GM20000 (cell line): Measurements from ENCODE around the gene INTS14.

Experiments
- DNase-seq: peaks from one replicate; pipeline ENCODE4 v3.0.0; 2012; ENCODE audit warnings: low spot score
- TF ChIP-seq, protein P1 (sequence below): IDR thresholded peaks from 2 replicates; pipeline ENCODE4 v1.5.1; 2012; ENCODE audit warnings: mild to moderate bottlenecking, control low read depth; ENCODE audit errors: extremely low read depth, missing control alignments

INTS14 gene

GRCh38 chr15:65610871-65611718 lies at the start of gene INTS14:
INTS14 (minus strand) TSS chr15:65611131; CDS start chr15:65607380, 3,751 bp downstream.
- TF ChIP-seq, protein P1, sequence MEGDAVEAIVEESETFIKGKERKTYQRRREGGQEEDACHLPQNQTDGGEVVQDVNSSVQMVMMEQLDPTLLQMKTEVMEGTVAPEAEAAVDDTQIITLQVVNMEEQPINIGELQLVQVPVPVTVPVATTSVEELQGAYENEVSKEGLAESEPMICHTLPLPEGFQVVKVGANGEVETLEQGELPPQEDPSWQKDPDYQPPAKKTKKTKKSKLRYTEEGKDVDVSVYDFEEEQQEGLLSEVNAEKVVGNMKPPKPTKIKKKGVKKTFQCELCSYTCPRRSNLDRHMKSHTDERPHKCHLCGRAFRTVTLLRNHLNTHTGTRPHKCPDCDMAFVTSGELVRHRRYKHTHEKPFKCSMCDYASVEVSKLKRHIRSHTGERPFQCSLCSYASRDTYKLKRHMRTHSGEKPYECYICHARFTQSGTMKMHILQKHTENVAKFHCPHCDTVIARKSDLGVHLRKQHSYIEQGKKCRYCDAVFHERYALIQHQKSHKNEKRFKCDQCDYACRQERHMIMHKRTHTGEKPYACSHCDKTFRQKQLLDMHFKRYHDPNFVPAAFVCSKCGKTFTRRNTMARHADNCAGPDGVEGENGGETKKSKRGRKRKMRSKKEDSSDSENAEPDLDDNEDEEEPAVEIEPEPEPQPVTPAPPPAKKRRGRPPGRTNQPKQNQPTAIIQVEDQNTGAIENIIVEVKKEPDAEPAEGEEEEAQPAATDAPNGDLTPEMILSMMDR: peak; percentile 81
- peak; percentile 95 for DNase-seq

GRCh38 chr15:65659502-65660052 lies 48.6 kb upstream of the INTS14 start:
- TF ChIP-seq, protein P1: no peak
- no peak for DNase-seq

DNA sequence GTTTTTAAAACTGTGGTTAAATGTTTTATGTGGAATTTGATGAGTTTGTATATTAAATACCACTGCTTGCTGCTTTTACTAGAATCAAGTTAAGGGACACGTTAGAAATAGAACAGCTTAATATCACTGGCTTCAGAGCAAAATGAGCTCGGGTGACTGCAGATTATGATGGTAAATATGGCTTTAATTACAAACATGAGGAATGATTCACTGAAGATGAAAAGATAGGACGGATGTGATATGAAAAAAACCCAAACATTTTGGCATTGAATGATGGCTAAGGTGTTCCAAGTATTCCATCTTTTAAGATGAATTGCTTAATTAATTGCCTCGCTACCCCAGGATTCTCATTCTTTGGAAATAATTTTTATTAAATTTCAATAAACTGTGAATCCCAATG lies 44.5 kb upstream of the INTS14 start:
- TF ChIP-seq, protein P1: no peak
- no peak for DNase-seq

GRCh38 chr15:65655026-65655425 lies 44.1 kb upstream of the INTS14 start:
- no peak for DNase-seq
- TF ChIP-seq, protein P1: no peak

DNA sequence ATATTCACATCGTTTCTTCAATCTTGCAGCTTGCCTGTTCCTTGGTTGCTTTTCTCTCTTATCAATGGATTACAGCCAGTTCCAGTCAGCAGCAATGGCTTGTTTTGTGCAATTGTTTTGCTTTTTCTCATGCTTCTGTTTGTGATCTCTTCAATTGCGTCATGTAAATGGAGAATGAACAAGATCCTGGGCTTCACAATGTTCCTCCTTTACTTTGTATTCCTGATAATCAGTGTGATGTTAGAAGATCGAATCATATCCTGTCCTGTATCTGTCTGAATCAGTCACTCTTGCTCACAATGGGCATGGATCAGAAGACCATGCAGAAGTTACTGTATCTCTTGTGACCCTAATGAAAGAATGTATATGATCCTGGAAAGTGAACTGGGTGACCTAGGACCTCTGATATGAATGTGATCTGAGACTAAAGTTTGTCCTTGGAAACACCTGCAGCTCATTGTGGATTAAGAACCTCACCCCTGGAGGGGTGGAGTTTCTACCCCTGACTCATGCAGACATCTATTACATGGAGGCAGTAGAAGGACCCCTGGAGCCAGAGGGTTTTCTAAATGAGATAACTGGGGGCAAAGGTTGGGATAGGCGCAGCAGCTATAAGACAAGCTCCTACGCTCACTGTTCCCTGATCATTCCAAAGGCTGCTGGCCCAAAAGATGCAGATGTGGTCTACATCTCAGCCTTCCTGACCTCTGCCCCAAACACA lies 43.0 kb upstream of the INTS14 start:
- no peak for DNase-seq
- TF ChIP-seq, protein P1: no peak

DNA sequence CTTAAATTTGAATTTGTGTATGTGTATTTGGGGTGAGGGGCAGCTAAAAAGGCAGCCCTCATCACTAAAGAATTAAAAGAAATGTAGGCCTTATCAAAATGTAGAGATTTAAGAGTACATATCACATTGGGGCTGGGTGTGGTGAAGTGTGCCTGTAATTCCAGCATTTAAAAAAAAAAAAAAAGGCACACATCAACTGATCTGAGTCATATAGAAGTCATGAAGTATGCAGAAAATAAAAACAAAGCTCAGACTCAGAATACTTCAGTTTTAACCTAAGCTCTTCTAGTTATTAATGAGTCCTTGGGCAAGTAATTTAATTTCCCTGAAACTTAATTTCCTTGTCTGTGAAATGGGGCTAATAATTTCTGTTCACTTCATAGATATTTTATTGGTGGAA lies 42.4 kb upstream of the INTS14 start:
- no peak for DNase-seq
- TF ChIP-seq, protein P1: no peak
